Activated T-cell treated with anti-CD3 and anti-CD28 coated beads for 4 hours (primary cell): Measurements from ENCODE around the gene DHX29.

ENCODE experiments used
- DNase-seq: peaks from one replicate; pipeline ENCODE4 v3.0.0-alpha.2; 2020

The DHX29 gene

GRCh38 chr5:55308254-55308836, 851 bp upstream of the DHX29 start:
- DNase-seq, result no peak

DNA sequence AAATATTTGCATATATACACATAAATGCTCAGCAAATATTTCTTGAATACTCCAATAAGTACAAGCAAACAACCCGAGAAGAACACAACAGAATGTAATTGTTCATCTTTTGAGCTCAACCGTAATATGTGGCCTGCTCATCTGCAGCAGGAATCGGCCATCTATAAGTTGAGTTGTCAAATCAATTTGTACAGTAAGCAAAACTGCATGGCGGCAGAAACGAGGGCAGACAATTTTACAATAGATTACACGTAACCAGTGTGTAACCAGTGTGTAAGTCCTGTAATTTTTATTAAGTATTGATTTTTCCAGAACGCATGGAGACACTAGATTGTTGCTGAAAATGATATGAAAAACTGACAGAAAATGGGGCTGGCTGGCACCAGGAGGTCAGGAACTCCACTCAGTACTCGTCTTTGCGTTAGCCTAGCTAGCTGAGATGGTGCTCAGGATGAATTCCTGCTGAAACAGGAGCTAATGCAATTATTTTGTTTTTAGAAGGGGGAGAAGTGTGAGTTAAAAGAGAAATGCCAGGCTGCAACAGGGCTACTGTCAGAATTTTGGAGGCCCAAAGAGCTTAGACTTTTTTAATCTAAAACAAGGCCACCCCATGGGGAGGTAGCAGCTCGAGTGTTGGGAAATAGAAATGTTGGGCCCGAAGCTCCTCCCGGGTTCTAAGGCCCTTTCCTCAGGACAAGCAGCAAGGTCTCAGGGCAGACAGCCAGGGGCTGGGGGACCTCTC, 682 bp downstream of the DHX29 start:
- peak; percentile 6 for DNase-seq

- DNase-seq, result no peak
Measured at GRCh38 chr5:55305345-55305744, 2.1 kb downstream of the DHX29 start.

DNA sequence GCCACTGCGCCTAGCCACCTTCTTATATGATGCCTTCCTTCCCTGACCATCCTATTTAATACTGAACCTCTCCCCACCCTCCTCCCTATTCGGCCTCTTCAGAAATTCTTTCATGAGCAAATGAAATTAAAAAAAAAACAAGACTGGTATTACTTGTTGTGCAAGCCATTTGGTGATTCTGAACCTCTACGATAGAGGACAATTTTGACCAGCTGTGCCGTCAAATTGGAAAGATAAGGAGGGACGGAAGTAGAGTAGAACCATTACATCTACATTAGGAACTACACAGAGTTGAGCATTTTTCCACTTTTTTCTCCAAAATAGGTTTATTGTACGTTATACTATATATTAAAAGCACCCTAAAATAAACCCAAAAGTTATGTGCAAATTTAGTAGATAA, 2.9 kb downstream of the DHX29 start:
- DNase-seq, result no peak

DNA sequence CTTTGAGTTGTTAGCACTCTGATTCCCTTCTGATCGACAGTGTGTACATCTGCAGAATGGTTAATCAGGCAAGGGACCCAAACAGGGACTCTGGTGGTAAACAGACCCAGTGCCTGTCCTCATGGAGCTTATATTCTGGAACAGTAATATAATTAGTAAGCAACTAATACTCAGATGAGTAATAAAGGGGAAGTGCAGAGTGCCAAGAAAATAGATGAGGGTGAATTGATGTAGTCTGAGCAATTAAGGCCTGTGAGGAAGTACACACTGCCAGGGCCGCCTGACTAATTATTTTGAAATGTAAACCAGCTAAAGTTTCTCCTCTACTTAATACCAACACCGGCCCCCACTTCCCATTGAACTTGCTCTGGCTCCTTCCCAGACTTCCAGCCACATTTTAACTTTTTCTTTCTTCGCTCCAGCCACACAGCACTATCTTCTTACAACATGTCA, 4.2 kb downstream of the DHX29 start:
- no peak for DNase-seq

- DNase-seq, result no peak
Measured at GRCh38 chr5:55300890-55301289, 6.6 kb downstream of the DHX29 start.

DNA sequence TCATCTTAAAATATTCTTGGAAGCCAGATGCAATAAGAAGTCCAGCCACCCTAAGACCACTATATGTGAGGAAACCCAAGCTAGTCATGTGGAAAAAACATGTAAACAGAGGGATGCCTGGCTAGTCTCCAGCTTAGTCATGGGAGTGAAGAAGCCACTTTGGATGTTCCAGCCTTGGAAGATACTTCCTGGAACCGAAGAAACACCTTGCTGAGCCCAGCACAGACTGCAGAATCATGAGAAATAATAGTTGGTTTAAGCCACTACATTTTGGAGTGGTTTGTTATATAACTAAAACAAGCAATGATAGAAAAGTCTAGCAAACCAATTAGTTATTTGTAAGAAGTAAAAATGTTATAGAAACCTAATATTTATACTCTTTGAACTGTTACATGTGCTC, 12.6 kb downstream of the DHX29 start:
- no peak for DNase-seq

DNA sequence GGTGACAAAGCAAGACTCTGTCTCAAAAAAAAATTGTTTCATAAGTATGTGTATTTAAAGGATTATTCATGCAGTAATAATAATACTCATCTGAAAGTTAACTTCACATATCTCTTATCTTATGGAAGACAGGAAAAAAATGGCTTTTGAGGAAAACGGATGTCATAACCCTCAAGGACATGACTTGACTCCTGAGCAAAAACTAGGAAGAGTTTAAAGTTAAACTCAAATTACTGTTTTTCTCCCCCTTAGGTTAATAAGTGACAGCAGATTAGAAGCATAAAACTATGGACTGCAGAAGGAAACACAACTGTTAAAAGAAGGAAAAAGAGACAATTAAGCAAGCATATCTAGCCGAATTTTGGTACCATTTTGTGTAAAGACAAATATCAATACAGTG, 16.5 kb downstream of the DHX29 start:
- DNase-seq, result no peak

- DNase-seq, result no peak
Measured at GRCh38 chr5:55289808-55290207, 17.7 kb downstream of the DHX29 start.

DNA sequence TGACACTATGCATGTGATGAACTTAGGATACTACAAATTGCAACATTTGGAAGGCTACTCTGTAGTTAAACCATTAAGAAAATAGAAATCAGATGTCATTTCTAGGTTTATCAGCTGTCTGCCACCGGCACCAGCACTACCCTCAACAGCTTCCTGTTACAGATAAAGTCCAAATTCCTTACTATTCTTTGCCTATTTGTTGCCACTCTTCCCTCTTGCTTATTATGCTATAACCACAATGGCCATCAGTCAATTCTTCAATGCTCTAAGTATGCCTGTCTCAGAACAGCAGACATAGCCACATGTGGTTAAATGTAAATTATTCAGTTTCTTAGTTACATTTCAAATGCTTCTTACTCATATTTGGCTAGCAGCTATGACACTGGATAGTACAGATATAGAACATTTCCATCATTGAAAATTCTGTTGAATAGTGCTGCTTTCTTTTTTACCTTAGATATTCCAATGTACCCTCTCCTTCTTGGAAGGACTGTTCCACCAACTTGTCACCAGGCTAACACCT, 21.0 kb downstream of the DHX29 start:
- no peak for DNase-seq

DNA sequence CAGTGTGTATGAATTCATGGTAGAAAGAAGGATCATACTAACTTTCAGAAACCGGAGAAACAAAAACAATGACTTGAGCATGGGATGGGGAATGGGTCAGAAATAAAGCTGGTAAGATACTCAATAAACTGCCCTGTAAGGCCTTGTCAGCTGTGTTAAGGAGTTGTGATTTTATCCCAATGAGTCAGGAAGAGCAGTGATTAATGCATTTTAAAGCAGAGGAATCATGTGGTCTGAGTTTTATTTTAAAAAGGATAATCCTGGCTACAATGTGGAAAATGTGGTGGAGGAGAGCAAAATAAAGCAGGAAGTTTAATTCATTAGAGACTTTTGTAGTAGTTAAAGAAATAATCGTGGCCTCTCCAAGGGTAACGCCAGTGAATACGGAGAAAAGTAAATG, 28.7 kb downstream of the DHX29 start:
- DNase-seq, result no peak

GRCh38 chr5:55276771-55277170, 30.7 kb downstream of the DHX29 start:
- DNase-seq, result no peak

DNA sequence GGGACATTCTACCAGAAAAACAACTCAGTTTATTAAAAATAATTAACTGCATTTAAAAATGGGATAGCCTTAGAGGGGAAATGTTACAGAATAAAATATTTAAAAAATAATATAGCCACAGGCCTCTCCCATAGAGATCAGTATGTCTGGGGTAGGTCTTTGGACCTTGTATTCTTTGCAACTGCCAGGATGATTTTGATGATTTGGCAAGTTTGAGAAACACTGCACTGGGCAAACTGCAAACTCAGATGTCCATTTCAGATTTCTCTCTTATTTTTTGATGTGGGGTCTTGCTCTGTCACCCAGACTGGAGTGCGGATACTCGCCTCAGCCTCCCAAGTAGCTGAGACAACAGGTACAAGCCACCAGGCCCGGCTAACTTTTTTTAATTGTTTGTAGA, 49.2 kb downstream of the DHX29 start:
- no peak for DNase-seq

DNA sequence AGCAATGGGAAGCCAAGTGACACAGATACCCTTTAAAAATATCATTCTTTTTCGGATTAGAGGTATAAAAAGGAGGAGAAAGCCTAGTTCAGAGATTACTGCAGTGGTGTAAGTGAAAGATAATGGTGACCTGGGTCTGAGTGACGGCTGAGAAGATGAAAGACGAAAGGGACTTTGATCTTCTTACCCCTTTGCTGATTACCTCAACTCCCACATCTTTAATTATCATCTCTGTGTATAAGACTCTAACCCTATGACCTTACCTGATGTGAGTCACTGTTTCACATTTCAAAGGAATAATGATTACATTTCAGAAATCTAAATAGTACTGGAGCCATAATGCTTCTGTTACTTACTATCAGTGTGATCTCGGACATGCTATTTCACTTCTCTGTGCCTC, 52.7 kb downstream of the DHX29 start:
- DNase-seq, result no peak

DNA sequence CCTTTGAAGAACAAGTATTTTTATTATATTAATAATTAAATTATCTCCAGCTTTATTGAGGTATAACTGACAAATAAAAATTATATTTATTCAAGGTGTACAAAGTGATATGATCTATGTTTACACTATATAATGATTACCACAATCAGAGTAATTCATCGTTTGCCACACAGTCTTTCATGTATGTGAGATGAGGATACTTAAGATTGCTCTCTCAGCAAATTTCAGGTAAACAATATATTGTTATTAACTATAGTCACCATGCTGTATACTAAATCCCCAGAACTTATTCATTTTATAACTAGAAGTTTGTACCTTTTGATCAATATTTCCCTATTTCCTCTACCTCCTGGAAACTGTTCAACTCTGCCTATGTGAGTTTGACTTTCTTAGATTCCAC, 57.4 kb downstream of the DHX29 start:
- DNase-seq, result no peak

DNA sequence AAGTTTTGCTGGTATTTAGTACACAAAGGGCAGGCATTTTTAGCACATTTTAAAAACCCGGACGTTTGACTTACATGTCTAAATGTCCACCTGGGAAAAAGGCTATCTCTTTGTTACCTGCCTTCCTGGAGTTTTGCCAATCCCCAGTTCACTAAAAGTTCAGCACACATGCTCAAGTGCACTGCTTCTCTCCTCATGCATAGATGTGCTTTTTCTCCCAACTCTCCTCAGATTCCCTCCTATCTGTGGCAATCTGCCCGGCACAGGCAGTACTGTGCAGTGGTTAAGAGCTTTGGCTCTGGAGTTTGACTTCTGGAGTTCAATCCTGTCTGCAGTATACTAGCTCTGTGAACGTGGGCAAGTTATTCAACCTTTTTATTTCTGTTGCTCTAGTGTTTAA, 65.7 kb downstream of the DHX29 start:
- no peak for DNase-seq

DNA sequence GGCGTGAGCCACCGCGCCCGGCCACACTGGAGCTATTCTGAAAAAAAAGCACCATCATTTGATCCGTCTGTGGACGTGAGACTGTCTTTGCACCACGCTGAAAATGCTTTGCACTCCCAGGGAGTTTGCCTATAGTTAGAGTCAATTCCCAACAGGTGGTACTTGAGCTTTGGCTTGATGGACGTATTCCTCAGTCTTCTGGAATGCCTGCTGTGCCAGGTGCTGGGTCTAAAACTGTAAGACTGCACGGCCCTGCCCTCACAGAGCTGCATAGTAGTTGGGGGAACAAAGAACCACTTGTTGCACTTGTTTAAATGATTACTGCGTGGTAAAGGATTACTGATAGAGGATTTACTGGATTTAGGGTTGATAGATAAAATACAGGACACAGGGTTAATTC, 70.7 kb downstream of the DHX29 start:
- no peak for DNase-seq

DNA sequence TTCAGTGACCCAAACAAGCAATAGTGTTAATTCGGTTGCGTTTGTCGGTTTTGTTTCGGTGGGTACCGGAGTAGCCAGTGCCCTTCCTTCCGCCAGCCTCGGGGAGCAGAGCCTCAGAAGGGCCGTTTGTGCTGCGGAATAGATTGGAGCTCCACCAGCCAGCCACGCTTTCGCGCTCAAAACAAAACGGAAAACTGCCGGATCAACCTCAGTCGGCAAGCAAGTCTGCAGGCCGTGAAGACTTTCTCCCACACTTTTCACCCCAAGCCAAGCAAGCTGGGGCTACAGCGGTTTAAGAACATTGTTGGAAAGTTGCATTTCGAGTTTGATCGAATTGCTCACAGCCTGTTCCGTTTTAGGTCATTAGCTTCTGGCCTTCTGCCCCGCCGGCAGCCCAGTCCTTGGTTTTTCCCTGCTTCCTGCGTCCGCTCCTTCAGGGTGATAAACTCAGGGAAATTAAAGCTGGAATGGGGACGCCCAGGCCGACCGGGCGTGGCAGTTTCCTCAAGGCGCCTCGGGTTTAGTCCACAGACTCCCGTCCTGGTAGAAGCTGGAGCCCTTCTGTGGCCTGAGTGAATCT, 73.3 kb downstream of the DHX29 start:
- DNase-seq, result no peak

- DNase-seq, result no peak
Measured at GRCh38 chr5:55232985-55233928, 74.2 kb downstream of the DHX29 start, which contains the start of gene CCNO. CCNO (minus strand) TSS chr5:55233608; CDS start chr5:55233523, 85 bp downstream.

DNA sequence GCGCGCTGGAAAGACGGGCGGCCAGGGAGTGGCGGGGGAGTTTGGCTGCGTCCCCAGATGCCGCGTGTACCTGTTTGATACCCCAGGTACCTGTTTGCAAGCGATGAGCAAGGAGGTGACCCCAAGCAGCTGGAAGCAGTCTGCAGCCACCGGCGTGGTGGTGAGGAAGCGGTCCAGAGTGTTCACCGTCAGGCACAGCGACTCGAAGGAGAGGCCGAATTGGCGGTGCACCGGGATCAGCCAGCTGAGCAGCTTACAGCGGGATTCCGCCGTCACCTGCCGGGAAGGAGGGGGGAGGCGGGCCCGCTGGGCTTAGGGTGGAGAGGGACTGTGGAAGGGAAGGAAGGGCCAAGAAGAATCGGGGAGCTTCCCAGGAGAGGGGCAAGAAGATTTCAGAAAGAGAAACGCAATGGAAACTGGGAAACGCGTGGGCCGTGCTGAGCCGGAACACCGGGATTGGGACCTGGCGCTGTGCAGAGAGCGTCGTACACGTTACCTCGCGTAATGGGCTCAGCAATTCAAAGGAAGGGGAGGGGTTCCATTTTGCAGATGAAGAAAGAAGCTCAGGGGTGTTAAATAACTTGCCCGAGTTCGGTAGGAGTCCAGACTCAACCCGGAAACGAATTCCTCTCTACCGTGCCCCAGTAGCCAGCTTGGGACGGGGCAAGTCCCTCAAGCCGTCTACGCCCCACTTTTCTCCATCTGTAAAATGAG, 75.1 kb downstream of the DHX29 start:
- DNase-seq, result no peak

- no peak for DNase-seq
Measured at GRCh38 chr5:55231919-55232270, 75.6 kb downstream of the DHX29 start.
